MM.1S (cell line): ENCODE data around the gene THRA.

ENCODE experiments used
- DNase-seq: peaks from one replicate; pipeline ENCODE4 v3.0.0-alpha.2; 2015
- H2AFZ ChIP-seq: fragments of 300-600 bp; sonication (generic); 2 replicates; pipeline ENCODE4 v1.6.0; 2016; ENCODE audit warnings: antibody characterized with exemption, low read length
- H3F3A ChIP-seq: fragments of 300-600 bp; sonication (generic); 2 replicates; pipeline ENCODE4 v1.6.1; 2016; ENCODE audit warnings: mild to moderate bottlenecking, antibody characterized with exemption, low read length, moderate library complexity, mixed read lengths; ENCODE audit not compliant: insufficient read depth
- H3K27ac ChIP-seq: fragments of 300-600 bp; sonication (generic); 2 replicates; pipeline ENCODE4 v1.5.1; 2016; ENCODE audit warnings: mild to moderate bottlenecking, low read length
- H3K27me3 ChIP-seq: fragments of 300-600 bp; sonication (generic); replicated peaks from 2 replicates; pipeline ENCODE4 v1.6.0; 2016; ENCODE audit warnings: low read length; ENCODE audit not compliant: insufficient read depth
- H3K36me3 ChIP-seq: fragments of 300-600 bp; sonication (generic); replicated peaks from 2 replicates; pipeline ENCODE4 v1.6.1; 2016; ENCODE audit warnings: mild to moderate bottlenecking, low read length, mixed read lengths; ENCODE audit not compliant: insufficient read depth
- H3K4me1 ChIP-seq: fragments of 300-600 bp; sonication (generic); 2 replicates; pipeline ENCODE4 v1.6.1; 2016; ENCODE audit warnings: low read length, mixed read lengths
- H3K4me2 ChIP-seq: fragments of 300-600 bp; sonication (generic); 2 replicates; pipeline ENCODE4 v1.6.0; 2016; ENCODE audit warnings: low read depth, low read length
- H3K4me3 ChIP-seq: fragments of 300-600 bp; sonication (generic); 2 replicates; pipeline ENCODE4 v1.5.1; 2016; ENCODE audit warnings: low read length, mixed read lengths
- H3K79me2 ChIP-seq: fragments of 300-600 bp; sonication (generic); 2 replicates; pipeline ENCODE4 v1.6.1; 2016; ENCODE audit warnings: mixed run types, low read length, mixed read lengths
- H3K9ac ChIP-seq: fragments of 300-600 bp; sonication (generic); 2 replicates; pipeline ENCODE4 v1.6.1; 2016; ENCODE audit warnings: low read length, mixed read lengths
- H3K9me2 ChIP-seq: fragments of 300-600 bp; sonication (generic); replicated peaks from 2 replicates; pipeline ENCODE4 v1.6.1; 2016; ENCODE audit warnings: mild to moderate bottlenecking, low read length, mixed read lengths; ENCODE audit not compliant: insufficient read depth
- H3K9me3 ChIP-seq: fragments of 300-600 bp; sonication (generic); replicated peaks from 2 replicates; pipeline ENCODE4 v1.6.1; 2016; ENCODE audit warnings: mild to moderate bottlenecking, low read length, mixed read lengths; ENCODE audit not compliant: insufficient read depth
- H4K20me1 ChIP-seq: fragments of 300-600 bp; sonication (generic); 2 replicates; pipeline ENCODE4 v1.6.1; 2016; ENCODE audit warnings: mild to moderate bottlenecking, low read length, moderate library complexity, mixed read lengths; ENCODE audit not compliant: insufficient read depth
- EZH2 ChIP-seq: fragments of 300-600 bp; sonication (generic); optimal IDR thresholded peaks from 2 replicates; pipeline ENCODE3; 2017; ENCODE audit warnings: low read depth, mild to moderate bottlenecking, antibody characterized with exemption, low read length, mixed read lengths
- EZH2phosphoT487 ChIP-seq: fragments of 300-600 bp; sonication (generic); IDR thresholded peaks from 2 replicates; pipeline ENCODE4 v1.6.1; 2018; ENCODE audit warnings: antibody characterized with exemption, low read length
- TF ChIP-seq, protein P1 (sequence below): fragments of 300-600 bp; sonication (generic); IDR thresholded peaks from 2 replicates; pipeline ENCODE4 v1.5.1; 2016; ENCODE audit warnings: antibody characterized with exemption, low read length, mixed read lengths

Gene THRA

GRCh38 chr17:40101367-40102210 lies 38.8 kb downstream of the THRA start:
- no peaks in the 10 kb centered on the region for H3K36me3 ChIP-seq
- H3K9me3 ChIP-seq = no peaks in the 10 kb centered on the region
- peak overlapping the region; percentile 78; the same call in 1 of the 2 replicates for H3K27ac ChIP-seq
- DNase-seq = no peak
- H3F3A ChIP-seq = peaks cover 56% of the 10 kb centered on the region
- no peaks in the 10 kb centered on the region for H3K27me3 ChIP-seq
- TF ChIP-seq, protein P1, sequence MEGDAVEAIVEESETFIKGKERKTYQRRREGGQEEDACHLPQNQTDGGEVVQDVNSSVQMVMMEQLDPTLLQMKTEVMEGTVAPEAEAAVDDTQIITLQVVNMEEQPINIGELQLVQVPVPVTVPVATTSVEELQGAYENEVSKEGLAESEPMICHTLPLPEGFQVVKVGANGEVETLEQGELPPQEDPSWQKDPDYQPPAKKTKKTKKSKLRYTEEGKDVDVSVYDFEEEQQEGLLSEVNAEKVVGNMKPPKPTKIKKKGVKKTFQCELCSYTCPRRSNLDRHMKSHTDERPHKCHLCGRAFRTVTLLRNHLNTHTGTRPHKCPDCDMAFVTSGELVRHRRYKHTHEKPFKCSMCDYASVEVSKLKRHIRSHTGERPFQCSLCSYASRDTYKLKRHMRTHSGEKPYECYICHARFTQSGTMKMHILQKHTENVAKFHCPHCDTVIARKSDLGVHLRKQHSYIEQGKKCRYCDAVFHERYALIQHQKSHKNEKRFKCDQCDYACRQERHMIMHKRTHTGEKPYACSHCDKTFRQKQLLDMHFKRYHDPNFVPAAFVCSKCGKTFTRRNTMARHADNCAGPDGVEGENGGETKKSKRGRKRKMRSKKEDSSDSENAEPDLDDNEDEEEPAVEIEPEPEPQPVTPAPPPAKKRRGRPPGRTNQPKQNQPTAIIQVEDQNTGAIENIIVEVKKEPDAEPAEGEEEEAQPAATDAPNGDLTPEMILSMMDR = no peak
- TF ChIP-seq EZH2 (no peak), EZH2phosphoT487 (no peak)
- H3K4me1 ChIP-seq = peaks cover 63% of the 10 kb centered on the region
- H3K9me2 ChIP-seq = no peaks in the 10 kb centered on the region
- peak overlapping the region; percentile 92 for H3K4me3 ChIP-seq
- no peaks in the 10 kb centered on the region for H4K20me1 ChIP-seq
- H3K4me2 ChIP-seq = peak overlapping the region; percentile 99
- peak overlapping the region; percentile 81; the same call in 1 of the 2 replicates for H3K9ac ChIP-seq
- peaks cover 31% of the 10 kb centered on the region for H3K79me2 ChIP-seq
- H2AFZ ChIP-seq = no peak overlapping the region

GRCh38 chr17:40103071-40103661 lies 40.4 kb downstream of the THRA start:
- H3K9ac ChIP-seq = peak overlapping the region; percentile 50

GRCh38 chr17:40103688-40104087 lies 40.9 kb downstream of the THRA start:
- TF ChIP-seq EZH2 (no peak), EZH2phosphoT487 (no peak)
- TF ChIP-seq, protein P1 = no peak
- H3K4me2 ChIP-seq = peak overlapping the region; percentile 57
- H4K20me1 ChIP-seq = no peaks in the 10 kb centered on the region
- peak overlapping the region; percentile 85 for H3K27ac ChIP-seq
- peaks cover 36% of the 10 kb centered on the region for H3F3A ChIP-seq
- peak overlapping the region; percentile 26 for H3K4me3 ChIP-seq
- peak; percentile 83 for DNase-seq
- peaks cover 10% of the 10 kb centered on the region for H3K79me2 ChIP-seq
- H3K27me3 ChIP-seq = no peaks in the 10 kb centered on the region
- peaks cover 47% of the 10 kb centered on the region for H3K4me1 ChIP-seq
- H2AFZ ChIP-seq = peak overlapping the region; percentile 39
- H3K36me3 ChIP-seq = no peaks in the 10 kb centered on the region
- peak overlapping the region; percentile 50; the same call in 1 of the 2 replicates for H3K9ac ChIP-seq
- H3K9me2 ChIP-seq = no peaks in the 10 kb centered on the region
- no peaks in the 10 kb centered on the region for H3K9me3 ChIP-seq

More at GRCh38 chr17:40103071-40103661, 40.4 kb downstream of the THRA start:
- TF ChIP-seq EZH2 (no peak), EZH2phosphoT487 (no peak)
- TF ChIP-seq, protein P1 = no peak
- peaks cover 16% of the 10 kb centered on the region for H3K79me2 ChIP-seq
- no peaks in the 10 kb centered on the region for H3K36me3 ChIP-seq
- no peak for DNase-seq
- peaks cover 40% of the 10 kb centered on the region for H3F3A ChIP-seq
- H4K20me1 ChIP-seq = no peaks in the 10 kb centered on the region
- H3K9me3 ChIP-seq = no peaks in the 10 kb centered on the region
- no peaks in the 10 kb centered on the region for H3K9me2 ChIP-seq
- H2AFZ ChIP-seq = peak overlapping the region; percentile 39
- H3K4me2 ChIP-seq = peak overlapping the region; percentile 57
- H3K27ac ChIP-seq = peak overlapping the region; percentile 85
- no peaks in the 10 kb centered on the region for H3K27me3 ChIP-seq
- H3K4me3 ChIP-seq = peak overlapping the region; percentile 26
- H3K4me1 ChIP-seq = peaks cover 50% of the 10 kb centered on the region
